WTC11 (cell line): ENCODE results near the gene RHOJ. TPM values are rescaled to one million over a fixed set of nuclear protein-coding genes. Genes with fewer than 3 reads are reported as not detected.

ENCODE experiments used
- ATAC-seq: fragments of 200-7000 bp; cut with Tn5 transposase; 2 replicates; pipeline ENCODE4 v1.10.0; 2021; ENCODE audit warnings: mild to moderate bottlenecking, moderate library complexity
- CTCF ChIA-PET: fragments of 300-600 bp; sonication (Branson Sonifier 250); formaldehyde crosslinking; loops from one replicate; lab custom pipeline; 2021; ENCODE audit warnings: antibody characterized with exemption; lab: Charles Lee
- POLR2A ChIA-PET: fragments of 350-600 bp; sonication (Branson Sonifier 250); formaldehyde crosslinking; loops from one replicate; lab custom pipeline; 2021; ENCODE audit warnings: antibody characterized with exemption; lab: Charles Lee
- DNase-seq: peaks from one replicate; pipeline ENCODE4 v3.0.0; 2021; ENCODE audit warnings: low spot score
- H3K27ac Mint-ChIP-seq: 2 replicates; pipeline ENCODE4 v1.8.0; 2021; ENCODE audit warnings: mixed read lengths
- H3K27me3 Mint-ChIP-seq: 2 replicates; pipeline ENCODE4 v1.8.0; 2021; ENCODE audit warnings: low read depth, mild to moderate bottlenecking, moderate library complexity, mixed read lengths
- H3K36me3 Mint-ChIP-seq: 2 replicates; pipeline ENCODE4 v1.8.0; 2021; ENCODE audit warnings: mixed read lengths
- H3K4me1 Mint-ChIP-seq: 2 replicates; pipeline ENCODE4 v1.8.0; 2022; ENCODE audit warnings: mixed read lengths
- H3K4me3 Mint-ChIP-seq: 2 replicates; pipeline ENCODE4 v1.8.0; 2021; ENCODE audit warnings: mild to moderate bottlenecking, moderate library complexity, mixed read lengths
- H3K9me3 Mint-ChIP-seq: 2 replicates; pipeline ENCODE4 v1.8.0; 2021; ENCODE audit warnings: mixed read lengths
- AR ChIP-seq: fragments of 250-450 bp; sonication (Bioruptor Pico); IDR thresholded peaks from 2 replicates; pipeline ENCODE4 v1.9.0; 2021; ENCODE audit warnings: mild to moderate bottlenecking
- ATF2 ChIP-seq: sonication (generic); formaldehyde crosslinking; IDR thresholded peaks from 2 replicates; pipeline ENCODE4 v1.8.1; 2022; ENCODE audit warnings: low read depth, missing genetic modification reagents, borderline replicate concordance
- CBFB ChIP-seq: sonication (generic); formaldehyde crosslinking; IDR thresholded peaks from 2 replicates; pipeline ENCODE4 v1.8.1; 2022; ENCODE audit warnings: mild to moderate bottlenecking, low read depth, missing genetic modification reagents
- CTCF ChIP-seq: fragments of 200-600 bp; IDR thresholded peaks from 2 replicates; pipeline ENCODE4 v1.8.0; 2022; ENCODE audit warnings: antibody characterized with exemption
- E2F4 ChIP-seq: sonication (generic); formaldehyde crosslinking; IDR thresholded peaks from 2 replicates; pipeline ENCODE4 v1.8.1; 2022; ENCODE audit warnings: low read depth, mild to moderate bottlenecking, moderate library complexity, missing genetic modification reagents, borderline replicate concordance
- ERG ChIP-seq: fragments of 250-450 bp; sonication (Bioruptor Pico); IDR thresholded peaks from 2 replicates; pipeline ENCODE4 v1.8.0; 2021; ENCODE audit warnings: mild to moderate bottlenecking
- FOXK1 ChIP-seq: sonication (generic); formaldehyde crosslinking; IDR thresholded peaks from 2 replicates; pipeline ENCODE4 v1.8.0; 2022; ENCODE audit warnings: mild to moderate bottlenecking, moderate library complexity, missing genetic modification reagents
- FOXP1 ChIP-seq: sonication (generic); formaldehyde crosslinking; IDR thresholded peaks from 2 replicates; pipeline ENCODE4 v1.8.0; 2022; ENCODE audit warnings: missing genetic modification reagents, mild to moderate bottlenecking, moderate library complexity, borderline replicate concordance
- GRHL2 ChIP-seq: fragments of 250-450 bp; sonication (Bioruptor Pico); IDR thresholded peaks from 2 replicates; pipeline ENCODE4 v1.8.0; 2022; ENCODE audit warnings: mild to moderate bottlenecking, moderate library complexity; ENCODE audit not compliant: insufficient replicate concordance, severe bottlenecking
- SMAD4 ChIP-seq: sonication (generic); formaldehyde crosslinking; IDR thresholded peaks from 2 replicates; pipeline ENCODE4 v1.8.0; 2022; ENCODE audit warnings: mild to moderate bottlenecking, missing genetic modification reagents
- STAT6 ChIP-seq: sonication (generic); formaldehyde crosslinking; conservative IDR thresholded peaks from 2 replicates; pipeline ENCODE4 v1.8.1; 2023; ENCODE audit warnings: mild to moderate bottlenecking, low read depth, missing genetic modification reagents, moderate library complexity
- TEAD1 ChIP-seq: sonication (generic); formaldehyde crosslinking; IDR thresholded peaks from 2 replicates; pipeline ENCODE4 v1.8.0; 2022; ENCODE audit warnings: mild to moderate bottlenecking, missing genetic modification reagents
- USF1 ChIP-seq: sonication (generic); formaldehyde crosslinking; IDR thresholded peaks from 2 replicates; pipeline ENCODE4 v1.8.0; 2022; ENCODE audit warnings: mild to moderate bottlenecking, missing genetic modification reagents
- ZNF121 ChIP-seq: sonication (generic); formaldehyde crosslinking; IDR thresholded peaks from 2 replicates; pipeline ENCODE4 v1.8.0; 2023; ENCODE audit warnings: missing genetic modification reagents
- ZNF138 ChIP-seq: sonication (generic); formaldehyde crosslinking; conservative IDR thresholded peaks from 2 replicates; pipeline ENCODE4 v1.8.1; 2022; ENCODE audit warnings: mild to moderate bottlenecking, moderate library complexity, missing genetic modification reagents
- ZNF281 ChIP-seq: sonication (generic); formaldehyde crosslinking; IDR thresholded peaks from 2 replicates; pipeline ENCODE4 v1.8.0; 2023; ENCODE audit warnings: mild to moderate bottlenecking, missing genetic modification reagents
- total RNA-seq: library from RNA; stranded (reverse); gene quantifications from 3 replicates; pipeline ENCODE4 v1.2.3, GENCODE V29; 2021

RHOJ gene
- total RNA-seq, 1 experiment from 2014 or later: 0.13 TPM

GRCh38 chr14:63292805-63293204 is 88.6 kb downstream of the RHOJ start:
- no peak overlapping the region for H3K27ac Mint-ChIP-seq
- no peaks in the 10 kb centered on the region for H3K27me3 Mint-ChIP-seq
- H3K4me1 Mint-ChIP-seq: peaks cover 27% of the 10 kb centered on the region
- H3K9me3 Mint-ChIP-seq: peaks cover 3% of the 10 kb centered on the region; the same call in 1 of the 2 replicates
- ChIA-PET POLR2A (no interaction called here), CTCF (interaction anchor here (1.1 kb wide), 1 partner anchor 88 kb away, joined by 3 read pairs; the partner anchor contains the start of gene RHOJ)
- DNase-seq (no peak), ATAC-seq (no peak)
- no peaks in the 10 kb centered on the region for H3K36me3 Mint-ChIP-seq
- no peak overlapping the region for H3K4me3 Mint-ChIP-seq
- no peak for TF ChIP-seq STAT6
- no peak for TF ChIP-seq SMAD4 (CRISPR knock-in tag)
- TF ChIP-seq FOXP1 (CRISPR knock-in tag): no peak
- TF ChIP-seq ZNF138 (CRISPR knock-in tag): no peak
- TF ChIP-seq ZNF281 (CRISPR knock-in tag): no peak
- TF ChIP-seq USF1 (CRISPR knock-in tag): no peak
- TF ChIP-seq GRHL2 (CRISPR knock-in tag): no peak
- no peak for TF ChIP-seq E2F4 (CRISPR knock-in tag)
- TF ChIP-seq ERG (CRISPR knock-in tag): no peak
- TF ChIP-seq CBFB: no peak
- no peak for TF ChIP-seq ZNF121 (CRISPR knock-in tag)
- no peak for TF ChIP-seq CTCF
- TF ChIP-seq ATF2 (CRISPR knock-in tag): no peak
- TF ChIP-seq AR (CRISPR knock-in tag): no peak
- TF ChIP-seq TEAD1: no peak
- TF ChIP-seq FOXK1 (CRISPR knock-in tag): no peak
